HepG2 (cell line): ENCODE measurements around the gene DAAM1. TPM values are rescaled to one million over a fixed set of nuclear protein-coding genes. Genes with fewer than 3 reads are reported as not detected.
A peak's percentile ranks its signal among the peaks of the same experiment; 100 is the strongest.

Experiments
- AKAP8 ChIP-seq: sonication (generic); formaldehyde crosslinking; IDR thresholded peaks from 2 replicates; pipeline ENCODE4 v1.5.1; 2020; ENCODE audit warnings: mild to moderate bottlenecking, missing genetic modification reagents
- ELF3 ChIP-seq: IDR thresholded peaks from 2 replicates; pipeline ENCODE4 v1.6.1; 2016; ENCODE audit warnings: missing genetic modification reagents, missing compliant biosample characterization
- FOSL1 ChIP-seq: sonication (generic); formaldehyde crosslinking; IDR thresholded peaks from 2 replicates; pipeline ENCODE4 v1.9.0; 2021; ENCODE audit warnings: missing genetic modification reagents, borderline replicate concordance
- GMEB2 ChIP-seq: IDR thresholded peaks from 2 replicates; pipeline ENCODE4 v1.6.1; 2016; ENCODE audit warnings: missing biosample characterization, missing genetic modification reagents, low read depth
- HDAC6 ChIP-seq: fragments of 200-600 bp; sonication (generic); IDR thresholded peaks from 2 replicates; pipeline ENCODE4 v1.7.0; 2017; ENCODE audit warnings: mild to moderate bottlenecking, antibody characterized with exemption, low read length, low read depth
- NFE2L1 ChIP-seq: sonication (generic); formaldehyde crosslinking; IDR thresholded peaks from 2 replicates; pipeline ENCODE4 v1.4.0; 2020; ENCODE audit warnings: missing genetic modification reagents, mild to moderate bottlenecking, borderline replicate concordance
- SKI ChIP-seq: fragments of 450-650 bp; IDR thresholded peaks from one replicate; pipeline ENCODE4 v1.6.1; 2018; ENCODE audit warnings: mild to moderate bottlenecking; ENCODE audit not compliant: partially characterized antibody
- SNAI1 ChIP-seq: sonication (generic); formaldehyde crosslinking; IDR thresholded peaks from 2 replicates; pipeline ENCODE4 v1.5.0; 2020; ENCODE audit warnings: mild to moderate bottlenecking, missing genetic modification reagents, borderline replicate concordance
- ZC3H13 ChIP-seq: sonication (generic); formaldehyde crosslinking; IDR thresholded peaks from 2 replicates; pipeline ENCODE4 v1.8.1; 2023; ENCODE audit warnings: mild to moderate bottlenecking, missing genetic modification reagents, moderate library complexity
- ZKSCAN1 ChIP-seq: fragments of 150-350 bp; IDR thresholded peaks from 2 replicates; pipeline ENCODE4 v1.6.1; 2014; ENCODE audit warnings: low read length
- ZNF776 ChIP-seq: sonication (generic); formaldehyde crosslinking; IDR thresholded peaks from 2 replicates; pipeline ENCODE4 v1.4.0; 2020; ENCODE audit warnings: mild to moderate bottlenecking, missing genetic modification reagents
- ZNF816 ChIP-seq: sonication (generic); formaldehyde crosslinking; IDR thresholded peaks from 2 replicates; pipeline ENCODE4 v1.8.0; 2022; ENCODE audit warnings: missing genetic modification reagents, mild to moderate bottlenecking, borderline replicate concordance
- ZNF891 ChIP-seq: sonication (generic); formaldehyde crosslinking; IDR thresholded peaks from 2 replicates; pipeline ENCODE4 v1.5.0; 2020; ENCODE audit warnings: mild to moderate bottlenecking, missing genetic modification reagents
- ZSCAN12 ChIP-seq: sonication (generic); formaldehyde crosslinking; IDR thresholded peaks from 2 replicates; pipeline ENCODE4 v1.9.0; 2021; ENCODE audit warnings: mild to moderate bottlenecking, missing genetic modification reagents
- polyA plus RNA-seq, 8 experiments: library from polyadenylated mRNA; depleted of rRNA in 3 of 8; stranded (reverse) in 7 of 8; unstranded in 1 of 8; fragments of >200 nt; fragmentation: Illumina TruSeq in 4 of 8; extraction: Trizol in 4 of 8; gene quantifications; 2 replicates each; pipeline versions ENCODE4 v1.2.1 to v1.2.3, GENCODE V29; 2011 to 2016; ENCODE audit warnings: low read depth in 4 of 8, missing spikeins in 1 of 8, mixed read lengths in 1 of 8; ENCODE audit not compliant: insufficient read depth in 1 of 8
- total RNA-seq, 5 experiments: library from RNA; depleted of rRNA; stranded (reverse); fragments of >200 nt; fragmentation: Illumina TruSeq; extraction: Trizol; gene quantifications; 2 replicates each; pipeline ENCODE4 v1.2.3, GENCODE V29; 2016; ENCODE audit warnings: low read depth in 1 of 5
- TF ChIP-seq, protein P1 (sequence below): sonication (generic); formaldehyde crosslinking; IDR thresholded peaks from 2 replicates; pipeline ENCODE4 v1.4.0; 2020; ENCODE audit warnings: missing genetic modification reagents, borderline replicate concordance
- TF ChIP-seq, protein P2 (sequence below): sonication (generic); formaldehyde crosslinking; IDR thresholded peaks from 2 replicates; pipeline ENCODE4 v1.5.1; 2020; ENCODE audit warnings: missing genetic modification reagents, mild to moderate bottlenecking, borderline replicate concordance
- TF ChIP-seq, protein P3 (sequence below): sonication (generic); formaldehyde crosslinking; IDR thresholded peaks from 2 replicates; pipeline ENCODE4 v1.9.0; 2021; ENCODE audit warnings: missing genetic modification reagents, borderline replicate concordance
- TF ChIP-seq, protein P4 (sequence below): sonication (generic); formaldehyde crosslinking; IDR thresholded peaks from 2 replicates; pipeline ENCODE4 v1.4.0; 2020; ENCODE audit warnings: mild to moderate bottlenecking, missing genetic modification reagents, borderline replicate concordance
- TF ChIP-seq, protein P5 (sequence below): sonication (generic); formaldehyde crosslinking; conservative IDR thresholded peaks from 2 replicates; pipeline ENCODE4 v1.4.0; 2020; ENCODE audit warnings: missing genetic modification reagents

Gene DAAM1
- total and polyA plus RNA-seq, 2 of the 13 experiments (the other 11 are each of a cell fraction or from before 2014, with no cell fraction given), result 10.9 to 24.5 TPM

DNA sequence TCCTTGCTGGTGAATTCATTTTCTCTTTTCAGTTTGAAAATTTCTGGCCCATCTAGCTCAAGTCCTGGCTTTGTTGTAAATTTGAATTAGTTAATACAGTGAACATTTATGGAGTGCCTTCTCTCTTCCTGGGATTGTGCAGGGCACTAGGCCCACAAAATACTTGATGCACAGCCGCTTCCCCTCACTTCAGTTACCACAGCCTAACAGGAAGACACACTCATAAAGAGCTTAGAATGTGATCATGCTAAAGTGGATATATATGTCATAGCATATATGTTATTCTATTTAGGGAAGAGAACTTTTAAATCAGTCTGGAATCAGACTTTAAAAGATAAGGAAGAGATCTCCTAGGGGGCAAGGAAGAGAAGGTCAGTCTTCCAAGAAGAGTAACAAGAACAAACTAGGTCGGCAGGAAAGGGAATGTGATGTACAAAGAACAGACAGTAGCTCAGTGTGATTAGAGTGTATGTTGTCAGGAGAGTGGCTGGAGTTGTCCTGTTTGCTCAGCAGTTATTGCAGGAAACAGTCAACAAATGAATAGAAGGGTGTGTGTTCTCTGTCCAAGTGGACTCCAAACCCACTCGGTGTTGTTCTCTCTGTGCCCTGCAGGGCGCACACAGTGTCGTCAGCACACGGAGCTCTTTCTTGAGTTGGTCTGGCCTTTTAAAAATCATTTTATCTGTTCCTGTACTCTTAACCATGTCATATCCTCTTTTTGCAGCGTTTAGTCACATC lies 74.4 kb downstream of the DAAM1 start (continued):
- no peak for TF ChIP-seq ZNF776
- TF ChIP-seq ZSCAN12 (CRISPR knock-in tag), result no peak
- TF ChIP-seq FOSL1 (CRISPR knock-in tag), result no peak
- TF ChIP-seq, protein P1, sequence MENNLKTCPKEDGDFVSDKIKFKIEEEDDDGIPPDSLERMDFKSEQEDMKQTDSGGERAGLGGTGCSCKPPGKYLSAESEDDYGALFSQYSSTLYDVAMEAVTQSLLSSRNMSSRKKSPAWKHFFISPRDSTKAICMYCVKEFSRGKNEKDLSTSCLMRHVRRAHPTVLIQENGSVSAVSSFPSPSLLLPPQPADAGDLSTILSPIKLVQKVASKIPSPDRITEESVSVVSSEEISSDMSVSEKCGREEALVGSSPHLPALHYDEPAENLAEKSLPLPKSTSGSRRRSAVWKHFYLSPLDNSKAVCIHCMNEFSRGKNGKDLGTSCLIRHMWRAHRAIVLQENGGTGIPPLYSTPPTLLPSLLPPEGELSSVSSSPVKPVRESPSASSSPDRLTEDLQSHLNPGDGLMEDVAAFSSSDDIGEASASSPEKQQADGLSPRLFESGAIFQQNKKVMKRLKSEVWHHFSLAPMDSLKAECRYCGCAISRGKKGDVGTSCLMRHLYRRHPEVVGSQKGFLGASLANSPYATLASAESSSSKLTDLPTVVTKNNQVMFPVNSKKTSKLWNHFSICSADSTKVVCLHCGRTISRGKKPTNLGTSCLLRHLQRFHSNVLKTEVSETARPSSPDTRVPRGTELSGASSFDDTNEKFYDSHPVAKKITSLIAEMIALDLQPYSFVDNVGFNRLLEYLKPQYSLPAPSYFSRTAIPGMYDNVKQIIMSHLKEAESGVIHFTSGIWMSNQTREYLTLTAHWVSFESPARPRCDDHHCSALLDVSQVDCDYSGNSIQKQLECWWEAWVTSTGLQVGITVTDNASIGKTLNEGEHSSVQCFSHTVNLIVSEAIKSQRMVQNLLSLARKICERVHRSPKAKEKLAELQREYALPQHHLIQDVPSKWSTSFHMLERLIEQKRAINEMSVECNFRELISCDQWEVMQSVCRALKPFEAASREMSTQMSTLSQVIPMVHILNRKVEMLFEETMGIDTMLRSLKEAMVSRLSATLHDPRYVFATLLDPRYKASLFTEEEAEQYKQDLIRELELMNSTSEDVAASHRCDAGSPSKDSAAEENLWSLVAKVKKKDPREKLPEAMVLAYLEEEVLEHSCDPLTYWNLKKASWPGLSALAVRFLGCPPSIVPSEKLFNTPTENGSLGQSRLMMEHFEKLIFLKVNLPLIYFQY (CRISPR knock-in tag), result no peak
- no peak for TF ChIP-seq SKI
- TF ChIP-seq ZNF891 (CRISPR knock-in tag), result no peak
- no peak for TF ChIP-seq ZC3H13
- no peak for TF ChIP-seq AKAP8 (CRISPR knock-in tag)
- TF ChIP-seq ELF3, result peak; percentile 90
- no peak for TF ChIP-seq GMEB2 (CRISPR knock-in tag)
- no peak for TF ChIP-seq ZKSCAN1
- TF ChIP-seq, protein P2, sequence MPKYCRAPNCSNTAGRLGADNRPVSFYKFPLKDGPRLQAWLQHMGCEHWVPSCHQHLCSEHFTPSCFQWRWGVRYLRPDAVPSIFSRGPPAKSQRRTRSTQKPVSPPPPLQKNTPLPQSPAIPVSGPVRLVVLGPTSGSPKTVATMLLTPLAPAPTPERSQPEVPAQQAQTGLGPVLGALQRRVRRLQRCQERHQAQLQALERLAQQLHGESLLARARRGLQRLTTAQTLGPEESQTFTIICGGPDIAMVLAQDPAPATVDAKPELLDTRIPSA (CRISPR knock-in tag), result no peak
- TF ChIP-seq SNAI1 (CRISPR knock-in tag), result no peak
- no peak for TF ChIP-seq HDAC6
- TF ChIP-seq NFE2L1, result no peak
- TF ChIP-seq, protein P3, sequence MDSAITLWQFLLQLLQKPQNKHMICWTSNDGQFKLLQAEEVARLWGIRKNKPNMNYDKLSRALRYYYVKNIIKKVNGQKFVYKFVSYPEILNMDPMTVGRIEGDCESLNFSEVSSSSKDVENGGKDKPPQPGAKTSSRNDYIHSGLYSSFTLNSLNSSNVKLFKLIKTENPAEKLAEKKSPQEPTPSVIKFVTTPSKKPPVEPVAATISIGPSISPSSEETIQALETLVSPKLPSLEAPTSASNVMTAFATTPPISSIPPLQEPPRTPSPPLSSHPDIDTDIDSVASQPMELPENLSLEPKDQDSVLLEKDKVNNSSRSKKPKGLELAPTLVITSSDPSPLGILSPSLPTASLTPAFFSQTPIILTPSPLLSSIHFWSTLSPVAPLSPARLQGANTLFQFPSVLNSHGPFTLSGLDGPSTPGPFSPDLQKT (CRISPR knock-in tag), result no peak
- TF ChIP-seq, protein P4, sequence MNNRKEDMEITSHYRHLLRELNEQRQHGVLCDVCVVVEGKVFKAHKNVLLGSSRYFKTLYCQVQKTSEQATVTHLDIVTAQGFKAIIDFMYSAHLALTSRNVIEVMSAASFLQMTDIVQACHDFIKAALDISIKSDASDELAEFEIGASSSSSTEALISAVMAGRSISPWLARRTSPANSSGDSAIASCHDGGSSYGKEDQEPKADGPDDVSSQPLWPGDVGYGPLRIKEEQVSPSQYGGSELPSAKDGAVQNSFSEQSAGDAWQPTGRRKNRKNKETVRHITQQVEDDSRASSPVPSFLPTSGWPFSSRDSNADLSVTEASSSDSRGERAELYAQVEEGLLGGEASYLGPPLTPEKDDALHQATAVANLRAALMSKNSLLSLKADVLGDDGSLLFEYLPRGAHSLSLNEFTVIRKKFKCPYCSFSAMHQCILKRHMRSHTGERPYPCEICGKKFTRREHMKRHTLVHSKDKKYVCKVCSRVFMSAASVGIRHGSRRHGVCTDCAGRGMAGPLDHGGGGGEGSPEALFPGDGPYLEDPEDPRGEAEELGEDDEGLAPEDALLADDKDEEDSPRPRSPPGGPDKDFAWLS (CRISPR knock-in tag), result no peak
- TF ChIP-seq ZNF816, result no peak
- TF ChIP-seq, protein P5, sequence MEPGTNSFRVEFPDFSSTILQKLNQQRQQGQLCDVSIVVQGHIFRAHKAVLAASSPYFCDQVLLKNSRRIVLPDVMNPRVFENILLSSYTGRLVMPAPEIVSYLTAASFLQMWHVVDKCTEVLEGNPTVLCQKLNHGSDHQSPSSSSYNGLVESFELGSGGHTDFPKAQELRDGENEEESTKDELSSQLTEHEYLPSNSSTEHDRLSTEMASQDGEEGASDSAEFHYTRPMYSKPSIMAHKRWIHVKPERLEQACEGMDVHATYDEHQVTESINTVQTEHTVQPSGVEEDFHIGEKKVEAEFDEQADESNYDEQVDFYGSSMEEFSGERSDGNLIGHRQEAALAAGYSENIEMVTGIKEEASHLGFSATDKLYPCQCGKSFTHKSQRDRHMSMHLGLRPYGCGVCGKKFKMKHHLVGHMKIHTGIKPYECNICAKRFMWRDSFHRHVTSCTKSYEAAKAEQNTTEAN (CRISPR knock-in tag), result no peak
